Calu3 (cell line): ENCODE results near the gene OR6C1. TPM values are rescaled to one million over a fixed set of nuclear protein-coding genes. Genes with fewer than 3 reads are reported as not detected.

Experiments
- BruUV-seq: library from RNA; stranded (reverse); fragments of 400-500 nt; replicated peaks from 2 replicates; lab custom pipeline; 2021; lab: Mats Ljungman, UMichigan
- CTCF ChIA-PET: fragments of 300-600 bp; sonication (Branson Sonifier 250); formaldehyde crosslinking; loops from one replicate; lab custom pipeline; 2022; ENCODE audit warnings: antibody characterized with exemption; lab: Charles Lee
- DNase-seq: peaks from one replicate; pipeline ENCODE4 v3.0.0; 2022
- H3K27ac Mint-ChIP-seq: one replicate; pipeline ENCODE4 v1.8.0; 2022; ENCODE audit warnings: mixed read lengths; ENCODE audit not compliant: unreplicated experiment
- H3K27me3 Mint-ChIP-seq: one replicate; pipeline ENCODE4 v1.8.0; 2022; ENCODE audit warnings: mixed read lengths; ENCODE audit not compliant: unreplicated experiment
- H3K36me3 Mint-ChIP-seq: one replicate; pipeline ENCODE4 v1.8.0; 2022; ENCODE audit warnings: mild to moderate bottlenecking, moderate library complexity, mixed read lengths; ENCODE audit not compliant: insufficient read depth, unreplicated experiment
- H3K4me1 Mint-ChIP-seq: one replicate; pipeline ENCODE4 v1.8.0; 2022; ENCODE audit warnings: mild to moderate bottlenecking, low read depth, mixed read lengths; ENCODE audit not compliant: unreplicated experiment
- H3K4me3 Mint-ChIP-seq: one replicate; pipeline ENCODE4 v1.8.0; 2022; ENCODE audit warnings: mild to moderate bottlenecking, low read depth, moderate library complexity, mixed read lengths; ENCODE audit not compliant: unreplicated experiment
- H3K9me3 Mint-ChIP-seq: one replicate; pipeline ENCODE4 v1.8.0; 2022; ENCODE audit warnings: low read depth, mixed read lengths; ENCODE audit not compliant: unreplicated experiment
- intact Hi-C: fragments of 100-400 bp; cut with micrococcal nuclease; formaldehyde crosslinking; loops from one replicate; pipeline ENCODE4 v1.10.0; 2022; ENCODE audit not compliant: unreplicated experiment
- total RNA-seq: library from RNA; stranded (reverse); gene quantifications from 2 replicates; pipeline ENCODE4 v1.2.3, GENCODE V29; 2022
- TF ChIP-seq, protein P1 (sequence below): fragments of 200-600 bp; IDR thresholded peaks from one replicate; pipeline ENCODE4 v1.8.0; 2022; ENCODE audit warnings: antibody characterized with exemption; ENCODE audit not compliant: unreplicated experiment

OR6C1 gene
- total RNA-seq, 1 experiment from 2014 or later = not detected

DNA sequence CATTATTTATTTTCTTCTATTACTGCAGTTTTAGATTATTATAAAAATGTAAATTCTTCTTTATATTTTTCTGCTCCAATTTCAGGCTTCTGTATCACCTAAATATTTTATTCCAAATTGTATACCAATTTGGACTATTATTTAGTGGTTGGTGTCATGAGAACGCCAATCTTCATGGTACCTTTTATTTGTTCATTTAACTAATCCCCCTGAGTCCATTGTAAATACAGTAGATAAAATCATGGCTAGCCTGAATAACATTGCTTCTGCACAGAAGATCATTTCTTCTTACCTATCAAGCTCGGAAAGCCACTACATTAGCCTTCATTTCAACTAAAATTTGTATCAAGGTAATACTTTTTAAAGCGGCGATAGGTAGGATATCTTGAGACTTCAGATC lies 48.5 kb downstream of the OR6C1 start, which contains the start of gene OR6C75:
OR6C75 (plus strand) TSS at position 301 of the 400 bp plus-strand sequence. CDS start 2,136 bp downstream, outside the sequence.
- BruUV-seq = no TSS peak
- Mint-ChIP-seq H3K27me3 (peaks cover 39% of the 10 kb centered on the region), H3K9me3 (peaks cover 2% of the 10 kb centered on the region), H3K4me3 (no peak within 1 kb of the TSS), H3K27ac (no peak within 1 kb of the TSS), H3K36me3 (no peaks in the 10 kb centered on the region), H3K4me1 (no peaks in the 10 kb centered on the region)
- no peak for DNase-seq
- intact Hi-C loops = no loop called here
- TF ChIP-seq, protein P1, sequence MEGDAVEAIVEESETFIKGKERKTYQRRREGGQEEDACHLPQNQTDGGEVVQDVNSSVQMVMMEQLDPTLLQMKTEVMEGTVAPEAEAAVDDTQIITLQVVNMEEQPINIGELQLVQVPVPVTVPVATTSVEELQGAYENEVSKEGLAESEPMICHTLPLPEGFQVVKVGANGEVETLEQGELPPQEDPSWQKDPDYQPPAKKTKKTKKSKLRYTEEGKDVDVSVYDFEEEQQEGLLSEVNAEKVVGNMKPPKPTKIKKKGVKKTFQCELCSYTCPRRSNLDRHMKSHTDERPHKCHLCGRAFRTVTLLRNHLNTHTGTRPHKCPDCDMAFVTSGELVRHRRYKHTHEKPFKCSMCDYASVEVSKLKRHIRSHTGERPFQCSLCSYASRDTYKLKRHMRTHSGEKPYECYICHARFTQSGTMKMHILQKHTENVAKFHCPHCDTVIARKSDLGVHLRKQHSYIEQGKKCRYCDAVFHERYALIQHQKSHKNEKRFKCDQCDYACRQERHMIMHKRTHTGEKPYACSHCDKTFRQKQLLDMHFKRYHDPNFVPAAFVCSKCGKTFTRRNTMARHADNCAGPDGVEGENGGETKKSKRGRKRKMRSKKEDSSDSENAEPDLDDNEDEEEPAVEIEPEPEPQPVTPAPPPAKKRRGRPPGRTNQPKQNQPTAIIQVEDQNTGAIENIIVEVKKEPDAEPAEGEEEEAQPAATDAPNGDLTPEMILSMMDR = no peak
- CTCF ChIA-PET = no interaction called here

DNA sequence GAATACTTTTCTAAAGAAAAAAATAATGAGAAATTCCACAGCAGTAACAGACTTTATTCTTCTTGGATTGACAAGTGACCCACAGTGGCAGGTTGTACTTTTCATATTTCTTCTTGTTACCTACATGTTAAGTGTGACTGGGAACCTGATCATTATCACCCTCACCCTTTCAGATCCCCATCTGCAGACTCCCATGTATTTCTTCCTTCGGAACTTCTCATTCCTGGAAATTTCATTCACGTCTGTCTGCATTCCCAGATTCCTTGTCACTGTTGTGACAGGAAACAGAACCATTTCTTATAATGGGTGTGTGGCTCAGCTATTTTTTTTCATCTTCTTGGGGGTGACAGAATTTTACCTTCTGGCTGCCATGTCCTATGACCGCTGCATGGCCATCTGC lies 50.9 kb downstream of the OR6C1 start:
- no TSS peak for BruUV-seq
- Mint-ChIP-seq H3K27ac (no peak overlapping the region), H3K4me1 (no peaks in the 10 kb centered on the region), H3K9me3 (no peaks in the 10 kb centered on the region), H3K36me3 (no peaks in the 10 kb centered on the region), H3K4me3 (no peak overlapping the region), H3K27me3 (peaks cover 18% of the 10 kb centered on the region)
- intact Hi-C loops = no loop called here
- DNase-seq = no peak
- TF ChIP-seq, protein P1 = no peak
- CTCF ChIA-PET = no interaction called here

Other genes starting within 250 kb of the OR6C1 start
- not detected in 2 replicates for gene OR9K2, start 187.9 kb upstream of the OR6C1 start, total RNA-seq
- not detected in 2 replicates for gene OR10A7, start 93.3 kb upstream of the OR6C1 start, total RNA-seq
- gene OR6C74, start 69.7 kb upstream of the OR6C1 start, total RNA-seq = not detected in 2 replicates
- gene OR6C6, start 17.8 kb upstream of the OR6C1 start, total RNA-seq = not detected in 2 replicates
- not detected in 2 replicates for gene OR6C3, start 16.4 kb downstream of the OR6C1 start, total RNA-seq
- not detected in 2 replicates for gene OR6C75, start 48.6 kb downstream of the OR6C1 start, total RNA-seq
- not detected in 2 replicates for gene OR6C65, start 86.2 kb downstream of the OR6C1 start, total RNA-seq
- gene OR6C76, start 111.9 kb downstream of the OR6C1 start, total RNA-seq = not detected in 2 replicates
- gene OR6C2, start 129.7 kb downstream of the OR6C1 start, total RNA-seq = not detected in 2 replicates
- gene OR6C70, start 155.8 kb downstream of the OR6C1 start, total RNA-seq = not detected in 2 replicates
- gene OR6C68, start 178.0 kb downstream of the OR6C1 start, total RNA-seq = not detected in 2 replicates
- not detected in 2 replicates for gene OR6C4, start 235.3 kb downstream of the OR6C1 start, total RNA-seq